Renal cortical epithelial cell (primary cell): ENCODE measurements around the gene SPDYE11. TPM values are rescaled to one million over a fixed set of nuclear protein-coding genes. Genes with fewer than 3 reads are reported as not detected.
"Not testable (repeated sequence)": the region's sequence is repeated elsewhere in the genome, so short reads cannot be mapped to it uniquely, and the experiment has no call there.

Experiments used
- DNase-seq: peaks from one replicate; pipeline ENCODE4 v3.0.0-alpha.2; 2011; ENCODE audit warnings: low read depth
- total RNA-seq: library from RNA; depleted of rRNA; stranded (reverse); fragments of >200 nt; gene quantifications from 2 replicates; pipeline ENCODE4 v1.2.3, GENCODE V29; 2014

Gene SPDYE11, protein sequence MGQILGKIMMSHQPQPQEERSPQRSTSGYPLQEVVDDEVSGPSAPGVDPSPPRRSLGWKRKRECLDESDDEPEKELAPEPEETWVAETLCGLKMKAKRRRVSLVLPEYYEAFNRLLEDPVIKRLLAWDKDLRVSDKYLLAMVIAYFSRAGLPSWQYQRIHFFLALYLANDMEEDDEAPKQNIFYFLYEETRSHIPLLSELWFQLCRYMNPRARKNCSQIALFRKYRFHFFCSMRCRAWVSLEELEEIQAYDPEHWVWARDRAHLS
- total RNA-seq: not detected in 2 replicates

DNA sequence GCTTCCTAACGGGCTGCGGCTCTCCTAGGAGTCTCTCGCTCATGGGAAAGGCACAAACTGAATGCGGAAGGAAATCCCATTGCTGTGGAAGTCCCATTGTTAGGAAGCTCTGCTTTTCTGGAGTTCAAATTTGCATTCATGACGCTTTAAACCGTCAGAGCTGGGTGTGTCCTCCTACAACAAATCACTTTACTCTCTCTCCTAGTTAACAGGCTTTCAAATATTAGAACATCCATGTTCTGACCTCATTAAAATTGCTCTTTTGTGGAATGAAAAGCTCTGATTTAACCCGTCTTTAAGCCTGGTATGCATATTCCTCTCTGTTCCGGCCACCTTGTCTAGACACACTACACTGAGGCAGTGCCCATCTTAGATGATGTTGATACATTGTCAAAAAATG is at the start of gene SPDYE11:
Gene SPDYE11 (minus strand): TSS at position 101 of the 400 bp plus-strand sequence. CDS start 1,800 bp downstream, outside the sequence.
- not testable (repeated sequence) for DNase-seq

DNA sequence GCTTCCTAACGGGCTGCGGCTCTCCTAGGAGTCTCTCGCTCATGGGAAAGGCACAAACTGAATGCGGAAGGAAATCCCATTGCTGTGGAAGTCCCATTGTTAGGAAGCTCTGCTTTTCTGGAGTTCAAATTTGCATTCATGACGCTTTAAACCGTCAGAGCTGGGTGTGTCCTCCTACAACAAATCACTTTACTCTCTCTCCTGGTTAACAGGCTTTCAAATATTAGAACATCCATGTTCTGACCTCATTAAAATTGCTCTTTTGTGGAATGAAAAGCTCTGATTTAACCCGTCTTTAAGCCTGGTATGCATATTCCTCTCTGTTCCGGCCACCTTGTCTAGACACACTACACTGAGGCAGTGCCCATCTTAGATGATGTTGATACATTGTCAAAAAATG is 28.2 kb upstream of the SPDYE11 start, which contains the start of gene SPDYE9:
Gene SPDYE9 (minus strand): TSS at position 101 of the 400 bp plus-strand sequence. CDS start 1,800 bp downstream, outside the sequence.
- not testable (repeated sequence) for DNase-seq

DNA sequence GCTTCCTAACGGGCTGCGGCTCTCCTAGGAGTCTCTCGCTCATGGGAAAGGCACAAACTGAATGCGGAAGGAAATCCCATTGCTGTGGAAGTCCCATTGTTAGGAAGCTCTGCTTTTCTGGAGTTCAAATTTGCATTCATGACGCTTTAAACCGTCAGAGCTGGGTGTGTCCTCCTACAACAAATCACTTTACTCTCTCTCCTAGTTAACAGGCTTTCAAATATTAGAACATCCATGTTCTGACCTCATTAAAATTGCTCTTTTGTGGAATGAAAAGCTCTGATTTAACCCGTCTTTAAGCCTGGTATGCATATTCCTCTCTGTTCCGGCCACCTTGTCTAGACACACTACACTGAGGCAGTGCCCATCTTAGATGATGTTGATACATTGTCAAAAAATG is 28.0 kb downstream of the SPDYE11 start, which contains the start of gene SPDYE8:
Gene SPDYE8 (minus strand): TSS at position 101 of the 400 bp plus-strand sequence. CDS start 1,800 bp downstream, outside the sequence.
- not testable (repeated sequence) for DNase-seq

DNA sequence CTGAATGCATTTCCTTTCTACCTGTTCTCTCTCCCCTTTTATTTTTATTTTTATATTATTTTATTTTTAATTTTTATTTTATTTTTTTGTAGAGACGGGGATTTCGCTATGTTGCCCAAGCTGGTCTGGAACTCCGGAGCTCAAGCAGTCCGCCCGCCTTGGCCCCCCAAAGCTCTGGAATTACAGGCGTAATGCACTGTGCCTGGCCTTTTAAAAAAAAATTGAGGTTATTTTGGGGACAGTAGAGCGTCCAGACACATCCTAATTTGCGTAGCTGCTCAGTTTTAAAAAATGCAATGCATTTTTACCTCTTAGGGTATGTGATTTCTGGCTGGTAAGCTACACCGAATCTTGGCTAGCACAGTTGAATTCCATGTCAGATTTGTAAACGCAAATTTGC is 51.2 kb downstream of the SPDYE11 start:
- not testable (repeated sequence) for DNase-seq

DNA sequence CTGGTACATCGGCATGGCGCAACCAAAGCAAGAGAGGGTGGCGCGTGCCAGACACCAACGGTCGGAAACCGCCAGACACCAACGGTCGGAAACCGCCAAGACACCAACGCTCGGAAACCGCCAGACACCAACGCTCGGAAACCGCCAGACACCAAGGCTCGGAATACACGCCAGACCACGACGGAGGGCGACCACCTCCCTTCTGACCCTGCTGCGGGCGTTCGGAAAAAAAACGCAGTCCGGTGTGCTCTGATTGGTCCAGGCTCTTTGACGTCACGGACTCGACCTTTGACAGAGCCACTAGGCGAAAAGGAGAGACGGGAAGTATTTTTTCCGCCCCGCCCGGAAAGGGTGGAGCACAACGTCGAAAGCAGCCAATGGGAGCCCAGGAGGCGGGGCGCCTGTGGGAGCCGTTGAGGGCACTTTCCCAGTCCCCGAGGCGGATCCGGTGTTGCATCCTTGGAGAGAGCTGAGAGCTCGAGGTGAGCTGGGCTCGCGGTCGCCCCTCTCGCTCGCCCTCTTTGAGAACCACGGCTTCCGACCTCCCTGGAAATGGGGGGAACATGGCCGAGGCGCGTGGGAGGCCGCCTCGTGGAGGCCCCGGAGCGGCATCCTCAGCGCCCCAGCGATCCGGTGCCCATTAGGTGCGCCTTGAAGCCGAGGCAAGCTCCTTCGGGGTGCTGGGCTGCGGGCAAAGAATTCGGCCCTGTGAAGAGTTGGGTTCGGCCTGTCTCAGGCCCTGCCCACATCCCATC is 51.8 kb downstream of the SPDYE11 start:
- DNase-seq: peak; percentile 77

DNA sequence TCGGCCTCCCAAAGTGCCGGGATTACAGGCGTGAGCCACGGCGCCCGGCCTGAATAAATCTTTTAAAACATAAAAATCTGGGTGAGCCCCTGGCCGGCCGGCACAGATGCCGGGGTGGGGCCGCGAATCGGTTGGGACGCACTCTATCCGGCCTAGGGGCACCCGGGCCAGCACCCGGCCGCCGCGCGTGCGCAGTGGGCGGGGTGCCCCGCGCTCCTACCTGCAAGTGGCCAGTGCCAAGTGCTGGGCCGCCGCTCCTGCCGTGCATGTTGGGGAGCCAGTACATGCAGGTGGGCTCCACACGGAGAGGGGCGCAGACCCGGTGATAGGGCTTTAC is 52.4 kb downstream of the SPDYE11 start:
- DNase-seq: not testable (repeated sequence)

DNA sequence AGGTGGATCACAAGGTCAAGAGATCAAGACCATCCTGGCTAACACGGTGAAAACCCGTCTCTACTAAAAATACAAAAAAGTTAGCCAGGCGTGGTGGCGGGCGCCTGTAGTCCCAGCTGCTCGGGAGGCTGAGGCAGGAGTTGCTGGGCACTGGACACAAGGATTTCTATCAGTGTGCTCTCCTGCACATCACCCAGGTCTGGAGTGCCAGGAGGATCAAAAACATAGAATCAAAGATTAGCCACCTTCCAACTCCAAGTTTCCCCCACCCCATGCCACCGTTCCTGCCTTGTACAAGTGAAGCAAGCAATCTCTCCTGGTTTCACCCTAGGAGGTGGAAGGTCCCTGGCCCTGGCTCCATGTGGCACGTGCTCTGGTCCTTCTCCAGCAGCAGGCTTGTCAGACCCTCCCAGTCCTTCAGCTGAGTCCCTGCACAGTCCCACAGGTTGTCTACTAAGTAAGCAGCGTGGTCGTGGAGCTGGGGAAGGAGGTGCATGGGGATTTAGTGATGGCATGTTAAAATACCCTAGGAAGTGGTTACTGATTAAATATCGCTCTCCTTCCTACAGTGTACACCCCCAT is 59.7 kb downstream of the SPDYE11 start:
- not testable (repeated sequence) for DNase-seq

Other genes starting within 250 kb of the SPDYE11 start
- gene TYW1B, start 229.7 kb downstream of the SPDYE11 start, total RNA-seq: 0.87 and 2.8 TPM in 2 replicates
- 3.5 and 12.7 TPM in 2 replicates for gene POM121, start 132.8 kb downstream of the SPDYE11 start, total RNA-seq
- gene TRIM74, start 88.4 kb downstream of the SPDYE11 start, total RNA-seq: 0.20 TPM in 1 of 2 replicates, not detected in the other
- gene SPDYE8, start 28.1 kb downstream of the SPDYE11 start, total RNA-seq: not detected in 2 replicates
- gene SPDYE9, start 28.1 kb upstream of the SPDYE11 start, total RNA-seq: not detected in 2 replicates